Gastrocnemius medialis (tissue), 4 donors: ENCODE data around the gene NANOG. TPM values are rescaled to one million over a fixed set of nuclear protein-coding genes. Genes with fewer than 3 reads are reported as not detected.
"Not testable (repeated sequence)": the region's sequence is repeated elsewhere in the genome, so short reads cannot be mapped to it uniquely, and the experiment has no call there.

ENCODE experiments used
- ATAC-seq, 2 donors: fragments of 150-250 bp; one replicate each; pipeline ENCODE4 v1.9.1; 2016
- DNase-seq, 2 donors: peaks; one replicate each; pipeline ENCODE4 v3.0.0-alpha.2; 2019
- H3K27ac ChIP-seq, 4 donors: fragments of 200-600 bp; sonication (generic); 1 replicate in 1 of 4; 2 replicates in 3 of 4; pipeline ENCODE4 v1.5.1; 2016 to 2018; ENCODE audit warnings: mild to moderate bottlenecking in 2 of 4, moderate library complexity in 1 of 4
- H3K27me3 ChIP-seq, 3 donors: fragments of 200-600 bp; sonication (generic) in 2 of 3; 1 replicate in 1 of 3; 2 replicates in 2 of 3; pipeline versions ENCODE4 v1.5.1 to v1.6.0; 2016 to 2019; ENCODE audit warnings: mild to moderate bottlenecking in 1 of 3, moderate library complexity in 1 of 3
- H3K36me3 ChIP-seq, 2 donors: fragments of 200-600 bp; sonication (generic) in 1 of 2; one replicate each; pipeline ENCODE4 v1.5.1; 2017 to 2018
- H3K4me1 ChIP-seq, 2 donors: fragments of 200-600 bp; sonication (generic) in 1 of 2; one replicate each; pipeline ENCODE4 v1.5.1; 2016 to 2017; ENCODE audit warnings: mild to moderate bottlenecking in 2 of 2
- H3K4me3 ChIP-seq, 4 donors: fragments of 200-600 bp; sonication (generic) in 3 of 4; 1 replicate in 1 of 4; 2 replicates in 3 of 4; pipeline ENCODE4 v1.5.1; 2016 to 2019; ENCODE audit warnings: mild to moderate bottlenecking in 2 of 4
- H3K9me3 ChIP-seq, 3 donors: fragments of 200-600 bp; sonication (generic) in 2 of 3; 1 replicate in 1 of 3; 2 replicates in 2 of 3; pipeline ENCODE4 v1.5.1; 2016 to 2019
- CTCF ChIP-seq, 5 experiments: fragments of 450-650 bp in 3 of 5; fragments of 200-600 bp in 2 of 5; sonication (generic) in 2 of 5; IDR thresholded peaks in 4 of 5; conservative IDR thresholded peaks in 1 of 5; 1 replicate in 4 of 5; 2 replicates in 1 of 5; pipeline ENCODE4 v1.5.1; 2016 to 2019; ENCODE audit warnings: antibody characterized with exemption in 5 of 5, mild to moderate bottlenecking in 3 of 5, moderate library complexity in 3 of 5
- POLR2A ChIP-seq, 2 donors: fragments of 450-650 bp; IDR thresholded peaks; one replicate each; pipeline ENCODE4 v1.6.1; 2017; ENCODE audit warnings: antibody characterized with exemption in 2 of 2, mild to moderate bottlenecking in 2 of 2, moderate library complexity in 2 of 2
- in situ Hi-C, 4 donors: fragments of 200-750 bp; cut with MboI; loops; one replicate each; pipeline versions ENCODE4 v1.15.0 to v1.8.0; 2017; ENCODE audit warnings: low sequenced_read_pairs in 4 of 4
- intact Hi-C: fragments of 100-400 bp; cut with DNase I; formaldehyde crosslinking; loops from one replicate; pipeline ENCODE4 v1.15.1; 2023; ENCODE audit warnings: low total_unique reads
- total RNA-seq, 4 donors: library from RNA; depleted of rRNA; stranded (reverse); fragments of >200 nt; gene quantifications; one replicate each; pipeline versions ENCODE4 v1.1.0 to v1.2.3, GENCODE V29; 2016

NANOG gene
- total RNA-seq, 4 donors from 2014 or later = 0.10 TPM; not detected in 3

- in situ Hi-C loops = no loop called here
- Histone ChIP-seq H3K4me3 (no peak overlapping the region), H3K27ac (no peak overlapping the region), H3K4me1 (no peaks in the 10 kb centered on the region), H3K9me3 (no peaks in the 10 kb centered on the region), H3K36me3 (no peaks in the 10 kb centered on the region), H3K27me3 (no peaks in the 10 kb centered on the region)
- intact Hi-C loops = no loop called here
- DNase-seq = no peak
- no peak for ATAC-seq
- no peak for TF ChIP-seq CTCF (IDR thresholded peaks at IDR 0.05 in 4 of 5, conservative IDR thresholded peaks at IDR 0.05 in 1 of 5)
- TF ChIP-seq POLR2A (IDR thresholded peaks at IDR 0.05) = no peak
Measured at GRCh38 chr12:7751394-7751793, 37.8 kb upstream of the NANOG start.

GRCh38 chr12:7751941-7752922 lies 37.0 kb upstream of the NANOG start:
- DNase-seq, H3K4me3 ChIP-seq, in situ Hi-C loops, H3K36me3 ChIP-seq, H3K27ac ChIP-seq, H3K9me3 ChIP-seq, H3K27me3 ChIP-seq, intact Hi-C loops, ATAC-seq, H3K4me1 ChIP-seq: not testable (repeated sequence)

GRCh38 chr12:7755668-7756067 lies 33.5 kb upstream of the NANOG start:
- intact Hi-C loops, H3K27ac ChIP-seq, ATAC-seq, DNase-seq, H3K4me3 ChIP-seq, H3K9me3 ChIP-seq, H3K27me3 ChIP-seq, H3K4me1 ChIP-seq, in situ Hi-C loops, H3K36me3 ChIP-seq: not testable (repeated sequence)

- TF ChIP-seq CTCF (IDR thresholded peaks at IDR 0.05 in 4 of 5, conservative IDR thresholded peaks at IDR 0.05 in 1 of 5) (no peak), POLR2A (IDR thresholded peaks at IDR 0.05) (no peak)
- Histone ChIP-seq H3K4me3 (no peak overlapping the region), H3K36me3 (no peaks in the 10 kb centered on the region), H3K4me1 (no peaks in the 10 kb centered on the region), H3K9me3 (no peaks in the 10 kb centered on the region), H3K27me3 (no peaks in the 10 kb centered on the region), H3K27ac (no peak overlapping the region)
- intact Hi-C loops = no loop called here
- DNase-seq (no peak), ATAC-seq (no peak)
- in situ Hi-C loops = no loop called here
Measured at GRCh38 chr12:7756993-7757392, 32.2 kb upstream of the NANOG start.

- no peaks in the 10 kb centered on the region for H3K36me3 ChIP-seq
- H3K4me3 ChIP-seq = no peak overlapping the region
- no peaks in the 10 kb centered on the region for H3K27me3 ChIP-seq
- no peaks in the 10 kb centered on the region for H3K9me3 ChIP-seq
- H3K4me1 ChIP-seq = no peaks in the 10 kb centered on the region
- no peak overlapping the region for H3K27ac ChIP-seq
- DNase-seq (no peak), ATAC-seq (no peak)
- intact Hi-C loops (no loop called here), in situ Hi-C loops (no loop called here)
- no peak for TF ChIP-seq CTCF (IDR thresholded peaks at IDR 0.05 in 4 of 5, conservative IDR thresholded peaks at IDR 0.05 in 1 of 5)
- no peak for TF ChIP-seq POLR2A (IDR thresholded peaks at IDR 0.05)
Measured at GRCh38 chr12:7758766-7759140, 30.4 kb upstream of the NANOG start.
